Sigmoid colon (tissue), 4 donors: ENCODE results near the gene LPAR3.

Source experiments
- CTCF ChIP-seq, 4 experiments: fragments of 450-650 bp in 3 of 4; fragments of 200-600 bp in 1 of 4; IDR thresholded peaks; one replicate each; pipeline ENCODE4 v1.5.1; 2016 to 2019; ENCODE audit warnings: antibody characterized with exemption in 4 of 4, mild to moderate bottlenecking in 3 of 4, moderate library complexity in 2 of 4
- EP300 ChIP-seq, 4 donors: sonication (generic); formaldehyde crosslinking; IDR thresholded peaks; one replicate each; pipeline ENCODE4 v1.6.1; 2017; ENCODE audit warnings: antibody characterized with exemption in 4 of 4
- POLR2A ChIP-seq, 2 donors: fragments of 450-650 bp; IDR thresholded peaks; one replicate each; pipeline ENCODE4 v1.6.1; 2016; ENCODE audit warnings: antibody characterized with exemption in 2 of 2, mild to moderate bottlenecking in 2 of 2, moderate library complexity in 2 of 2
- POLR2AphosphoS5 ChIP-seq, 4 donors: sonication (generic); formaldehyde crosslinking; IDR thresholded peaks; one replicate each; pipeline ENCODE4 v1.6.1; 2017; ENCODE audit warnings: antibody characterized with exemption in 4 of 4

GRCh38 chr1:84785271-84786036 is 107.6 kb downstream of the LPAR3 start:
- no peak for TF ChIP-seq CTCF (IDR thresholded peaks at IDR 0.05)
- TF ChIP-seq POLR2A (IDR thresholded peaks at IDR 0.05) = no peak
- TF ChIP-seq EP300 (IDR thresholded peaks at IDR 0.05) = peak in 1 of 4 donors; percentile 14
- peak; percentile 71 to 92 (median 85) for TF ChIP-seq POLR2AphosphoS5 (IDR thresholded peaks at IDR 0.05)
